NCI-H1092 treated with DMSO at 0.1 percent for 48 hours (cell line): ENCODE results near the gene SLC25A36.
"Not testable (repeated sequence)": the region's sequence is repeated elsewhere in the genome, so short reads cannot be mapped to it uniquely, and the experiment has no call there.

ENCODE experiments used
- DNase-seq: peaks from one replicate; lab custom pipeline; 2025; lab: John Stamatoyannopoulos, UW

SLC25A36 gene

GRCh38 chr3:140995881-140996280, 54.2 kb downstream of the SLC25A36 start:
- DNase-seq: no peak

DNA sequence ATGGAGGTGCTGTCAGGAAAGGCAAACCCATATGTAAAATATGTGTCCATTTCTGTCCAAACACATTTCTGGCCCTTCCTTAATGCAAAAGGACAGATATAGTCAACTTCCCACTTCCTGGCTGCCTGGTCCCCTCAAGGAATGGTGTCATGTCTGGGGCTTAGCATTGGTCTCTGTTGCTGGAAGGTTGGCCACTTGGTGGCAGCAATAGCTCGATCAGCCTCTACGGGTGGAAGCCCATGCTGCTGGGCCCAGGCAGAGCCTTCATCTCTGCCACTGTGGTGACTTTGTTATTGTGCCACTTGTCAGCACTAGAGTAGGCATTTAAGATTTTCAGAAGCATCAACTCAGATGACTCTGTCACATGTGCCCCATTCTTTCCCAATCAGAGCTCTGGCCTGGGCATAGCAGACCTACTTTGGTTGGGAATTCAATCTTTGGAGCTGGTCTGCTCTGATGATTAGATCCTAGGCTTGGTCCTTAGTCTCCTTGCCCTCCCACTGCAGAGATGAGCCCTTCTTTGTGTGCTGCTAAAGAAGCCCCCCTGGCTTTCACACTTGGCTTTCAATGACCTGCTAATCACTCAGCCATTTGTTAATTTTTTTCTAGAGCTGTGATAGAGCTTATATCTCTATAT, 58.5 kb downstream of the SLC25A36 start:
- peak; percentile 48 for DNase-seq

DNA sequence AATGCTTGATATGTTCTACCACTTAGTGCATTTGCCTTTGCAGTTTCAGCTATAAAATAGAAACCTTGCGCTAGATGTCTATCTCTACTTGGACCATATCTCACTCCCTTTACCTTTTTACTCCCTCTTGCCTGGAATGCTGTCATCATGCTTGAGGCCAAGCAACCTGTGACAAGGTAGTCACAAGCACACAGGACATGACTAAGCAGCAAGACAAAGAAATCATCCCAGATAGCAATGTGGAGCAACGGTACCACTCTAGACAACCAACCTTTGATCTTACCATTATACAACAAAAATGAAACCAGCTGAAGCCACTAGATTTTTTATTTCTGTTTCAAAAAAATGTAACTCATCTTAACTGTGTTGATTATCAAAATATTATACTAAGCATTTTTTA, 59.0 kb downstream of the SLC25A36 start:
- DNase-seq: no peak

- DNase-seq: no peak
These were observed 64.7 kb downstream of the SLC25A36 start for GRCh38 chr3:141006344-141006743.

- DNase-seq: no peak
These were observed 67.9 kb downstream of the SLC25A36 start for GRCh38 chr3:141009496-141009895.

DNA sequence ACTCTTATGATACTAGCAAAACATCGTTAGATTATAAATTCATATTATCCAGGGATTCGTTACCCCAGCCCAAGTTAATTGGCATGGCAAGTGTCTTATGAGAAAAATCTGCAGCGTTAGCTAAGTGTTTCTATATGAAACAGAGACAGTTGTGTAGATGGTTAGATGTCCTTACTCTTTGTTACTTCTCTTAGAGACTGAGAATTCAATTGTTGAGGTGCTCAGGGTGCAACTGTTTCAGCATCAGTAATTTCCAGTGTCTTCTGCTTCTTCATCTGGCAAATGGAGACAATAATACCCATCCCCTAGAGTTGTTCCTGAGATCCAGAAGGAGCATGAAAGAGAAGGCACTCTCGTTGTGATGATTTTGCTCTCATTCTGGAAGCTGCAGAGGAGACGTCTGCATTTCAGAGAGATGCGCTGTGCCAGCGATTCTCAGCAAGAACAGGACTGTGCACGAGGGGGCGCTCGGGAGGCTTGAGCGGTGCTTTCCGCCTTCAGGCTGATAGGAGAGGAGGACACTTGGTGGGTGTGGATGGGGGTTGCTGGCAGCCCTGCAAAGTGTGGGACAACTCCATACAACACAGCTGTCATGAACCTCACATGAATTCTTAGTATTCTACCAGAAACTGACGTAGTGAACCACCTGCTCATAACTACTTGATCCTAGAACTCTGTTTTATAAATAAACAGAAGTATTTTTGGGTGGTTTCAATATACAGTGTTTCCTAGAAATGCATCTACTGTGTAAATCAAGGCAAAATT, 69.8 kb downstream of the SLC25A36 start:
- peak; percentile 75 for DNase-seq

DNA sequence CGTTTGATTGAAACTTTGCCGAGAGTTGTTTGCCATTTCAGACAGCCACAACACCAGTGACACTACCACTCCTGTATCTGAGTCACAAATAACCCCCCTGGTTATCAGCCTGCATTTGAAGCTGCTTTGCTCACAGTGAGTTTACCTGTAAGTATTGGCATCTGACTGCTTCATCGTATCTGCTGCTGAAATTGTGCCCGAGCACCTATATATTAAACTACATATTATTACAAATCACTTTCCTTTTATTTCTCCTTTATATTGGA, 70.3 kb downstream of the SLC25A36 start:
- DNase-seq: no peak

DNA sequence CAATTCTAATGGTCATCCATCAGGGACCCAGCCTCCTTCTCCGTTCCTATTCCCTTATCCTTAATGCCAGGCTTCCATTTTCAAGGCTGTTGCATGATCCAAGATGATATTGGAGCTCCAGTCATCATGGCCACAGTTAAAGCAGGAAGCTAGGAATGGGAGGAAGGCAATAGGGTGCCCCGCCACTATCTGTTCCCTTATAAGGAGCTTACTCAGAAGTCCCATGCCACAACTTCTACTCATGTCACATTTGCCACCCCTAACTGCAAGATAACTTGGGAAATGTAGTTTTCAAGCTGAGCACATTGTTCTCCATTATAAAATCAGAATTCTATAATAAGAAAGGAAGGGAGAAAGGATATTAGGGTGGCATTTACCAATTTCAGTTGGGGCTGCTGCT, 70.9 kb downstream of the SLC25A36 start:
- DNase-seq: no peak

GRCh38 chr3:141015481-141015880, 73.8 kb downstream of the SLC25A36 start:
- no peak for DNase-seq

DNA sequence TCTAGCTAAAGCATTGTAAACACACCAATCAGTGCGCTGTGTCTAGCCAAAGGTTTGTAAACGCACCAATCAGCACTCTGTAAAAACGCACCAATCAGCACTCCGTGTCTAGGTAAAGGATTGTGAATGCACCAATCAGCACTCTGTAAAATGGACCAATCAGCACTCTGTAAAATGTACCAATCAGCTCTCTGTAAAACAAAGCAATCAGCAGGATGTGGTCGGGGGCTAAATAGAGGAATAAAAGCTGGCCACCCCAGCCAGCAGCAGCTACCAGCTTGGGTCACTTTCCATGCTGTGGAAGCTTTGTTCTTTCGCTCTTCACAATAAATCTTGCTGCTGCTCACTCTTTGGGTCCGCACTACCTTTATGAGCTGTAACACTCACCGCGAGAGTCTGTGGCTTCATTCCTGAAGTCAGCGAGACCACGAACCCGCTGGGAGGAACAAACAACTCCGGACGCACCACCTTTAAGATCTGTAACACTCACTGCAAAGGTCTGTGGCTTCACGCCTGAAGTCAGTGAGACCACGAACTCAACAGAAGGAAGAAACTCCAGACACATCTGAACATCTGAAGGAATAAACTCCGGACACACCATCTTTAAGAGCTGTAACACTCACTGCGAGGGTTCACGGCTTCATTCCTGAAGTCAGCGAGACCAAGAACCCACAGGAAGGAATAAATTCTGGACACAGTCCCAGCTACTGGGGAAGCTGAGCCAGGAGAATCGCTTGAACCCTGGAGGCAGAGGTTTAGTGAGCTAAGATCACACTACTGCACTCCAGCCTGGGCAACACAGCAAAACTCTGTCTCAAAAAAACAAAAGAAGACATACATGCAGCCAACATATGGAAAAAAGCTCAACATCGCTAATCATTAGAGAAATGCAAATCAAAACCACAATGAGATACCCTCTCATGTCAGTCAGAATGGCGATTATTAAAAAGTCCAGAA, 76.0 kb downstream of the SLC25A36 start:
- not testable (repeated sequence) for DNase-seq

DNA sequence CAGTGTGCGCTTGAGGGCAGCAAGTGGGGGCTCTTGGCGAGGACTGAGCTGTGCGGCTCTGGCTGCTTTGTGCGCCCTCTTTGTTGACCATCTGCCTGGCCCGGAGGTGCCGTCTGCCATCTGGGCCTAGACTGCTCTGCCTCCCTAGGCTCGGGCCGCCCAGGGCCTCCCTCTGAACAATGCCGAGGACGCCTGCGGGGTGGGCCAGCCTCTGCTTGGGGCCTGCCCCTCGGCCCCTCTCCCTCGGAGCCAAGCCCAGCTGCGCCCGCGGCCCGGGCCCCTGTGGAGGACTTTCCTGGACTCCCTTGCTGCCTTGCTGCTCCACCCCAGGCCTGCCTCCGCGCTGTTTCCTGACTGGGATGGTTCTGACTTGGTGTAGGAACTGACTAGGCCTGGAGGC, 77.6 kb downstream of the SLC25A36 start:
- DNase-seq: no peak

DNA sequence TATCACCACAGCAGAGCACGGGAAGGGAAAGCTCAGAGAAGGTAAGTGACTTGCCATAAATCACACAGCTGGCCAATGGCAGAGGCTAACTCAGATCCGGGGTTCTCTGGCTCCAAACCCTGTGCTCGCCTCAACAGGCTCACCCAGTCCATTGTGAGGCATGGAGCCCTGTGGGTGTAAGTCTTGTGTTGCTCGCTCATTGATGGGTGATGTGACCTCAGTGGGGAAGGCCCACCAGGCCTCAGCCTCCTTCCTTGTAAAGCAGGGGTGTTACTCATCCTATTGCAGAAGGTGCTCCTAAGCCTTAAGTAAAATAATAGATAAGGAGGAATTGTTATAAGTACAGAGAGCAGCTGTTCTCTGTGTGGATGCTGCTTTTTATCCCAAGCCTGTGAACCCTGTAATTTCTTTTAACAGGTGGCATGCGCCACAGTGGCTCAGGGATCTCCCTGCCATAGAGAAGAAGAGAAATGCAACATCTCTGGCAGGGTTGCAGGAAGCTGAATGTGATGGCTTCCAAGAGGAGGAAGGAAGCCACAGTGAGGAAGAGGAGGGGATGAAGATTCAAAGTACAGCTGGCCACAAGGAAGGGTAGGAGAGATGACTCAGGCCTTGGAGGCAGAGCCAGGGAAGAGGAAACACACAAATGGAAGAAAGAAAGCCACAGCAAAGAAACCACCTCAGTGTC, 78.7 kb downstream of the SLC25A36 start:
- DNase-seq: no peak

DNA sequence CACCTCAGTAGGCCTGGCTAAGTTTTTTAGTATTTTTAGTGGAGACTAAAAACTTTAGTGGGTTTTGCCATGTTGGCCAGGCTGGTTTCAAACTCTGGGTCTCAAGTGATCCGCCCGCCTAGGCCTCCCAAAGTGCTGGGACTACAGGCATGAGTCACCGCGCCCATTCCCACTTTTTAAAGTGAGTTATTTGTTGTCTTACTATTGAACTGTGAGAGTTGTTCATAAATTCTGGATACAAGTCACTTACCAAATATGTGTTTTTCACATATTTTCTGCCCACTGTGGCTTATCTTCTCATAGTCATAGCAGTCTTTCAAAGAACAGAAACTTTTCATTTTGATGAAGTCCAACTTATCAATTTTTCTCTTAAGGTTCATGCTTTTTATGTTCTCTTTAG, 79.6 kb downstream of the SLC25A36 start:
- no peak for DNase-seq
